Neural cell (in vitro differentiated cells): ENCODE measurements around the gene RGR. TPM values are rescaled to one million over a fixed set of nuclear protein-coding genes. Genes with fewer than 3 reads are reported as not detected.

Experiments used
- H2AFZ ChIP-seq: fragments of 200-600, 300-800 bp; sonication (generic), shearing (Covaris generic); 2 replicates; pipeline ENCODE4 v1.6.0; 2014; ENCODE audit warnings: low read depth, mild to moderate bottlenecking, antibody characterized with exemption, low read length, moderate library complexity
- H3F3A ChIP-seq: fragments of 200-600 bp; shearing (Covaris generic); 2 replicates; pipeline ENCODE4 v1.6.1; 2016; ENCODE audit warnings: mild to moderate bottlenecking, moderate library complexity, mixed read lengths, antibody characterized with exemption, low read length; ENCODE audit not compliant: insufficient read depth, poor library complexity, severe bottlenecking
- H3K27ac ChIP-seq: fragments of 200-600, 300-800 bp; sonication (generic), shearing (Covaris generic); 2 replicates; pipeline ENCODE4 v1.5.1; 2014; ENCODE audit warnings: mild to moderate bottlenecking, low read length, moderate library complexity
- H3K27me3 ChIP-seq: fragments of 300-800, 200-600 bp; sonication (generic), shearing (Covaris generic); 2 replicates; pipeline ENCODE4 v1.6.0; 2014; ENCODE audit warnings: mild to moderate bottlenecking, low read depth, low read length, moderate library complexity; ENCODE audit not compliant: insufficient read depth
- H3K36me3 ChIP-seq: fragments of 300-800, 200-600 bp; sonication (generic), shearing (Covaris generic); 2 replicates; pipeline ENCODE4 v1.5.1; 2014; ENCODE audit warnings: mild to moderate bottlenecking, antibody characterized with exemption, low read length, moderate library complexity; ENCODE audit not compliant: insufficient read depth
- H3K4me2 ChIP-seq: fragments of 300-800, 200-600 bp; sonication (generic), shearing (Covaris generic); 2 replicates; pipeline ENCODE4 v1.6.0; 2014; ENCODE audit warnings: mild to moderate bottlenecking, low read length
- H3K4me3 ChIP-seq: fragments of 300-800, 200-600 bp; sonication (generic), shearing (Covaris generic); 2 replicates; pipeline ENCODE4 v1.5.1; 2014; ENCODE audit warnings: mild to moderate bottlenecking, low read length, moderate library complexity
- H3K79me2 ChIP-seq: fragments of 200-600 bp; shearing (Covaris generic); replicated peaks from 2 replicates; pipeline ENCODE4 v1.6.0; 2014; ENCODE audit warnings: mild to moderate bottlenecking, low read length, moderate library complexity; ENCODE audit not compliant: insufficient read depth
- H3K9ac ChIP-seq: fragments of 300-800, 200-600 bp; sonication (generic), shearing (Covaris generic); 2 replicates; pipeline ENCODE4 v1.6.1; 2016; ENCODE audit warnings: mild to moderate bottlenecking, low read length, mixed read lengths
- H3K9me2 ChIP-seq: fragments of 200-600 bp; shearing (Covaris generic); 2 replicates; pipeline ENCODE4 v1.6.1; 2016; ENCODE audit warnings: mild to moderate bottlenecking, low read length, mixed read lengths; ENCODE audit not compliant: insufficient read depth
- H3K9me3 ChIP-seq: fragments of 200-600, 300-800 bp; sonication (generic), shearing (Covaris generic); 2 replicates; pipeline ENCODE4 v1.6.1; 2016; ENCODE audit warnings: mild to moderate bottlenecking, mixed run types, low read length, moderate library complexity, mixed read lengths
- H4K20me1 ChIP-seq: fragments of 200-600 bp; shearing (Covaris generic); 2 replicates; pipeline ENCODE4 v1.6.1; 2016; ENCODE audit warnings: mild to moderate bottlenecking, mixed run types; ENCODE audit not compliant: insufficient read depth
- EP300 ChIP-seq: fragments of 450-650 bp; conservative IDR thresholded peaks from 2 replicates; pipeline ENCODE4 v1.6.1; 2014; ENCODE audit warnings: antibody characterized with exemption, mild to moderate bottlenecking, moderate library complexity; ENCODE audit not compliant: poor library complexity, severe bottlenecking
- EZH2 ChIP-seq: fragments of 200-600, 300-800 bp; shearing (Covaris generic), sonication (generic); IDR thresholded peaks from 2 replicates; pipeline ENCODE4 v1.6.1; 2014; ENCODE audit warnings: antibody characterized with exemption, low read length, borderline replicate concordance, mild to moderate bottlenecking; ENCODE audit not compliant: insufficient read depth, poor library complexity, severe bottlenecking
- MXI1 ChIP-seq: fragments of 450-650 bp; conservative IDR thresholded peaks from 2 replicates; pipeline ENCODE4 v1.6.1; 2014; ENCODE audit warnings: antibody characterized with exemption, mild to moderate bottlenecking; ENCODE audit not compliant: poor library complexity, severe bottlenecking
- POLR2AphosphoS5 ChIP-seq: IDR thresholded peaks from 2 replicates; pipeline ENCODE4 v1.6.1; 2012
- RAD21 ChIP-seq: fragments of 450-650 bp; conservative IDR thresholded peaks from 2 replicates; pipeline ENCODE4 v1.6.1; 2014; ENCODE audit warnings: antibody characterized with exemption, mild to moderate bottlenecking, moderate library complexity
- REST ChIP-seq: IDR thresholded peaks from 2 replicates; pipeline ENCODE4 v1.6.1; 2012; ENCODE audit warnings: borderline replicate concordance
- SMC3 ChIP-seq: fragments of 450-650 bp; conservative IDR thresholded peaks from 2 replicates; pipeline ENCODE4 v1.6.1; 2014; ENCODE audit warnings: antibody characterized with exemption, mild to moderate bottlenecking, moderate library complexity; ENCODE audit not compliant: poor library complexity
- TAF1 ChIP-seq: IDR thresholded peaks from 2 replicates; pipeline ENCODE4 v1.6.1; 2012; ENCODE audit warnings: low read depth
- polyA plus RNA-seq: library from polyadenylated mRNA; depleted of rRNA; stranded (reverse); fragments of >200 nt; gene quantifications from 2 replicates; pipeline ENCODE4 v1.2.3, GENCODE V29; 2014
- TF ChIP-seq, protein P1 (sequence below): fragments of 450-650 bp; IDR thresholded peaks from 2 replicates; pipeline ENCODE4 v1.5.1; 2014; ENCODE audit warnings: antibody characterized with exemption, mild to moderate bottlenecking, moderate library complexity; ENCODE audit not compliant: poor library complexity, severe bottlenecking

Gene RGR
- polyA plus RNA-seq, 1 donor from 2014 or later = not detected

GRCh38 chr10:84296091-84296981 is 51.5 kb downstream of the RGR start:
- no peaks in the 10 kb centered on the region for H3K9me2 ChIP-seq
- no peaks in the 10 kb centered on the region for H3K9me3 ChIP-seq
- H3K36me3 ChIP-seq = no peaks in the 10 kb centered on the region
- no peaks in the 10 kb centered on the region for H3F3A ChIP-seq
- no peak overlapping the region for H3K9ac ChIP-seq
- no peaks in the 10 kb centered on the region for H3K27me3 ChIP-seq
- H3K79me2 ChIP-seq = no peaks in the 10 kb centered on the region
- H3K4me2 ChIP-seq = no peak overlapping the region
- no peak overlapping the region for H2AFZ ChIP-seq
- no peak overlapping the region for H3K27ac ChIP-seq
- TF ChIP-seq MXI1 (no peak), POLR2AphosphoS5 (no peak), EZH2 (no peak), TAF1 (no peak), REST (no peak), SMC3 (no peak), EP300 (no peak), RAD21 (no peak)
- TF ChIP-seq, protein P1, sequence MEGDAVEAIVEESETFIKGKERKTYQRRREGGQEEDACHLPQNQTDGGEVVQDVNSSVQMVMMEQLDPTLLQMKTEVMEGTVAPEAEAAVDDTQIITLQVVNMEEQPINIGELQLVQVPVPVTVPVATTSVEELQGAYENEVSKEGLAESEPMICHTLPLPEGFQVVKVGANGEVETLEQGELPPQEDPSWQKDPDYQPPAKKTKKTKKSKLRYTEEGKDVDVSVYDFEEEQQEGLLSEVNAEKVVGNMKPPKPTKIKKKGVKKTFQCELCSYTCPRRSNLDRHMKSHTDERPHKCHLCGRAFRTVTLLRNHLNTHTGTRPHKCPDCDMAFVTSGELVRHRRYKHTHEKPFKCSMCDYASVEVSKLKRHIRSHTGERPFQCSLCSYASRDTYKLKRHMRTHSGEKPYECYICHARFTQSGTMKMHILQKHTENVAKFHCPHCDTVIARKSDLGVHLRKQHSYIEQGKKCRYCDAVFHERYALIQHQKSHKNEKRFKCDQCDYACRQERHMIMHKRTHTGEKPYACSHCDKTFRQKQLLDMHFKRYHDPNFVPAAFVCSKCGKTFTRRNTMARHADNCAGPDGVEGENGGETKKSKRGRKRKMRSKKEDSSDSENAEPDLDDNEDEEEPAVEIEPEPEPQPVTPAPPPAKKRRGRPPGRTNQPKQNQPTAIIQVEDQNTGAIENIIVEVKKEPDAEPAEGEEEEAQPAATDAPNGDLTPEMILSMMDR = no peak
- H3K4me3 ChIP-seq = no peak overlapping the region
- no peaks in the 10 kb centered on the region for H4K20me1 ChIP-seq

DNA sequence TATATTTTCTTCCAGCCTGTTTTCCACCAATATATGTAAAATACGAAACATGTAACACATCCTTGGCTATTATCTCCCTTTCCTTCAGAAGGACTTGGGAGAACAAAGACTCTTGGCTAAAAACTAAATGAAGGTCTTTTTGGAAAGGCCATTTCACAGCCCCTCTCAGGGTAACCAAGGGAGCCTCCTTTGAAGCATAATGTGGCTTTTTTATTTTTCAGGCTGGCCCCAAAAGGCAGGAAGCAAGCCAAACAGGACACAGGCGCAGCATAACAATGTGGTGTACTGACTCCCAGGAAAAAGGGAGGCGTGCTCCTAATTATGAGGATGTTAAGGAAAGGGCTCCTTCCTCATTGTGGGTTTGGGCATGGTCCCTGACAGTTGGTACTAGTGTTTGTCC is 53.2 kb downstream of the RGR start:
- no peak overlapping the region for H3K4me2 ChIP-seq
- no peaks in the 10 kb centered on the region for H3K79me2 ChIP-seq
- H3K9ac ChIP-seq = no peak overlapping the region
- H2AFZ ChIP-seq = no peak overlapping the region
- H3K9me2 ChIP-seq = no peaks in the 10 kb centered on the region
- H3K36me3 ChIP-seq = no peaks in the 10 kb centered on the region
- H3K27ac ChIP-seq = no peak overlapping the region
- no peak for TF ChIP-seq TAF1
- TF ChIP-seq, protein P1 = no peak
- no peak for TF ChIP-seq REST
- TF ChIP-seq MXI1 = no peak
- TF ChIP-seq RAD21 = no peak
- no peak for TF ChIP-seq POLR2AphosphoS5
- TF ChIP-seq SMC3 = no peak
- no peak for TF ChIP-seq EZH2
- no peak for TF ChIP-seq EP300
- H3K27me3 ChIP-seq = no peaks in the 10 kb centered on the region
- no peaks in the 10 kb centered on the region for H4K20me1 ChIP-seq
- no peaks in the 10 kb centered on the region for H3K9me3 ChIP-seq
- no peak overlapping the region for H3K4me3 ChIP-seq
- no peaks in the 10 kb centered on the region for H3F3A ChIP-seq
